Pulmonary artery endothelial cell (primary cell): ENCODE data around the gene DESI1. TPM values are rescaled to one million over a fixed set of nuclear protein-coding genes. Genes with fewer than 3 reads are reported as not detected.
A peak's percentile ranks its signal among the peaks of the same experiment; 100 is the strongest.
"Not testable (repeated sequence)": the region's sequence is repeated elsewhere in the genome, so short reads cannot be mapped to it uniquely, and the experiment has no call there.

Source experiments
- DNase-seq: peaks from one replicate; pipeline ENCODE4 v3.0.0-alpha.2; 2011; ENCODE audit warnings: low read depth, low spot score
- total RNA-seq: library from RNA; depleted of rRNA; stranded (reverse); fragments of >200 nt; gene quantifications from 2 replicates; pipeline ENCODE4 v1.2.3, GENCODE V29; 2014

The DESI1 gene
- total RNA-seq, 1 donor from 2014 or later: 18.6 TPM

DNA sequence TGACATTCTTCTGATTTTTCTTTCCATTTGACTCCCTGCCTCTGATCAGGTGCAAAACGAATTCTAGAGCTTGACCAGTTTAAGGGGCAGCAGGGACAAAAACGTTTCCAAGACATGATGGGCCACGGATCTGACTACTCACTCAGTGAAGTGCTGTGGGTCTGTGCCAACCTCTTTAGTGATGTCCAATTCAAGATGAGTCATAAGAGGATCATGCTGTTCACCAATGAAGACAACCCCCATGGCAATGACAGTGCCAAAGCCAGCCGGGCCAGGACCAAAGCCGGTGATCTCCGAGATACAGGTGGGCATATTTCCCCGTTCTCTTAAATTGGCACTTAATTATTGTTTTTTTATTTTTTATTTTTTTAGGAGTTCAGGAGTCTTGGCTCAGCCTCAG, 15.6 kb upstream of the DESI1 start:
- DNase-seq: no peak

DNA sequence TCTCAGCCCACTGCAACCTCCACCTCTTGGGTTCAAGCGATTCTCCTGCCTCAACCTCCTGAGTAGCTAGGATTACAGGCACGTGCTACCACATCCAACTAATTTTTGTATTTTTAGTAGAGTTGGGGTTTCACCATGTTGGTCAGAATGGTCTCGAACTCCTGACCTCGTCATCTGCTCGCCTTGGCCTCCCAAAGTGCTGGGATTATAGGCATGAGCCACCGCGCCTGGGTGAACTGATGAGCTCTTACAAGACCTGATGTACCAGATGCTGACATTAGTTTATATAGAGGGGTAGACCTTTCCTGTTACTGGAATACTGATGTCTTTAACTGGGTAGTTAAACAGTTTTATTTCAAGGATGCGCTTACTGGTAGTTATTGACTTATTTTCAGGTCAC, 13.8 kb upstream of the DESI1 start:
- DNase-seq: not testable (repeated sequence)

DNA sequence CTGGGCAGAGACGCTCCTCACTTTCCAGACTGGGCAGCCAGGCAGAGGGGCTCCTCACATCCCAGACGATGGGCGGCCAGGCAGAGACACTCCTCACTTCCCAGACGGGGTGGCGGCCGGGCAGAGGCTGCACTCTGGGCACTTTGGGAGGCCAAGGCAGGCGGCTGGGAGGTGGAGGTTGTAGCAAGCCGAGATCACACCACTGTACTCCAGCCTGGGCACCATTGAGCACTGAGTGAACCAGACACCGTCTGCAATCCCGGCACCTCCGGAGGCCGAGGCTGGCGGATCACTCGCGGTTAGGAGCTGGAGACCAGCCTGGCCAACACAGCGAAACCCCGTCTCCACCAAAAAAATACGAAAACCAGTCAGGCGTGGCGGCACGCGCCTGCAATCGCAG, 10.8 kb upstream of the DESI1 start:
- DNase-seq: not testable (repeated sequence)

DNA sequence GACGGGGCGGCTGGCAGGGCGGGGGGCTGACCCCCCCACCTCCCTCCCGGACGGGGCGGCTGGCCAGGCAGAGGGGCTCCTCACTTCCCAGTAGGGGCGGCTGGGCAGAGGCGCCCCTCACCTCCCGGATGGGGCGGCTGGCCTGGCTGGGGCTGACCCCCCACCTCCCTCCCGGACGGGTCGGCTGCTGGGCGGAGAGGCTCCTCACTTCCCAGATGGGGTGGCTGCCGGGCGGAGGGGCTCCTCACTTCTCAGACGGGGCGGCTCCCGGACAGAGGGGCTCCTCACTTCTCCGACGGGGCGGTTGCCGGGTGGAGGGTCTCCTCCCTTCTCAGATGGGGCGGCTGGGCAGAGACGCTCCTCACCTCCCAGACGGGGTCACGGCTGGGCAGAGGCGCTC, 10.3 kb upstream of the DESI1 start:
- DNase-seq: not testable (repeated sequence)

DNA sequence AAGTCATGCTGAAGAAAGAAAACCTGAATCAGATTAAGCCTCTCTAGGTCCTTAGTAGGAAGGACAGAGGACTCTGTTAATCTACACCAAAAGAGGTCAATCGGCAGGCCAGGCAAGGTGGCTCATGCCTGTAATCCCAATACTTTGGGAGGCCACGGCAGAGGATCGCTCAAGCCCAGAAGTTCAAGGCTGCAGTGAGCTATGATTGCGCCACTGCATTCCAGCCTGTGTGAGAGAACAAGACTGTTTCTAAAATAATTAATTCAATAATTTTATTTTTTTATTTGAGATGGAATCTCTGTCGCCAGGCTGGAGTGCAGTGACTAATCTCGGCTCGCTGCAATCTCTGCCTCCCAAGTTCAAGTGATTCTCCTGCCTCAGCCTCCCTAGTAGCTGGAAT, 4.7 kb upstream of the DESI1 start:
- no peak for DNase-seq

DNA sequence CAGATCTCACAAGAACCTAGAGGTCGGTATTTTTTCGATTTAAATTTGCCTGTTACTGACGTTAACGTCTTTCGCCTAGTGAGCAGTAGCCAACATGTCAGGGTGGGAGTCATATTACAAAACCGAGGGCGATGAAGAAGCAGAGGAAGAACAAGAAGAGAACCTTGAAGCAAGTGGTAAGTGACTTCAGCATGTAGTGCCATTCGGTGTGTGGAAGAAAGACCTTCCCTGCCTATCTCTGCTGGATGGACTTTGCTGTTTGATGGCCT, 1.0 kb upstream of the DESI1 start:
- DNase-seq: no peak

DNA sequence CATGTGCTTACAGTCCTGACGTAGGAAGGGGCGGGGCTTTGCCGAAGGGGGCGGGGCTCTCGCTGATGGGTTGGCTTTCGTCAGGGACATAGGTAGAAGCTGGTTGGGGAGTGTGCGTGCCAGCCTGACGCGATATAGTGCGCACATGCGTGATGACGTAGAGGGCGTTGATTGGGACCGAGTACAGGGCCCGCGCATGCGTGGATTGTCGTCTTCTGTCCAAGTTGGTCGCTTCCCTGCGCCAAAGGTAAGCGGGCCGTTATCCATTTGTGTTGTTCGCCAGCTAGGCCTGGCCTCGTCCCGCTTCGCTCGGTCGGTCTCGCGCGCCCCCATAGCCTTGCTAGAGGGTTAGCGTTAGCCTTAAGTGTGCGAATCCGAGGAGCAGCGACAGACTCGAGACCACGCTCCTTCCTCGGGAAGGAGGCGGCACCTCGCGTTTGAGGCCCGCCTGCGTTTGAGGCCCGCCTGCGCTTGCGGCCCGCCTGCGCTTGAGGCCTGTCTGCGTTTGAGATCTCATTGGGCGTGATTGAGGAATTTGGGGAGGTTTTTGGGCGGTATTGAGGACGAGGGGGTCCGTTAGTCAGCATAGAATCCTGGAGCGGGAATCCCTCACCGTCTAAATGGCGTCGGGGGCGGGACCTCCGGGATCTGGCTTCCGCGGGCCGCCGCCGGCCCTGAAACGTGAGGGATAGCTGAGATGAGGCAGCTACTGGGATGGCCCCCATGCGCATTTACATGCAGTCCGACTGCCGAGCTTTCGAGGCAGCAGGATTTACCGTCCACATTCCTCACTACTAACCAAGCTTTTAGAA, 462 bp upstream of the DESI1 start, which contains the start of gene XRCC6:
XRCC6 (plus strand) TSS at position 197 of the 812 bp plus-strand sequence. CDS start 710 bp downstream, outside the sequence.
- DNase-seq: peak; percentile 98

DNA sequence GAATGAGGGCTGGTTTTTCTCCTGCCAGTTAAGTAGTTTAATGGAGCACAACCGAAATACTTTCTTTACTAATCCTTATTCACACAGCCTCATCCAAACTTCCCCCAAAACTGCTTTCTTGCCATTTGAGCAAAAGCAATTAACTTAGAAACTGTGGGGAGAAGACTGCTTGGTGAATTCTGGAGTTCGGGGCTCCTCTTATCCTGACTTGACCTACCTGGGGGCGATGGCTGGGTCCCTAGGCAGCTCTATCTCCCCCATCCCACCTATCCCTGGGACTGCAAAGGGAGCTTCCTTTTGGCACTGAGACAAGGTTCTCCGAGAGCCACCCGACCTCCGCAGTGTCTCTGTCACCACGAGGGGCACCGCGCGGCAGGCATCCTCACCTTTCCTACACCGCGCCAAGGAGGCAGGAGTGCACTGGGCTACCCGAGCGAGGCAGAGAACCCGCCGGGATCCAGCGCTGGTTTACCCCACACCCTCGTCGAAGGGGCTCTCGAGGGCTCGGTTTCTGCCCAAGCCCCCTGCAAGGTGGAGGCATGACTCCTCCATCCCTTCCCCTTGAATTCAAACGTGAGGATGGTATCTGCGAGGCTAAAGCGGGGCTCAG, 759 bp downstream of the DESI1 start:
- DNase-seq: no peak

DNA sequence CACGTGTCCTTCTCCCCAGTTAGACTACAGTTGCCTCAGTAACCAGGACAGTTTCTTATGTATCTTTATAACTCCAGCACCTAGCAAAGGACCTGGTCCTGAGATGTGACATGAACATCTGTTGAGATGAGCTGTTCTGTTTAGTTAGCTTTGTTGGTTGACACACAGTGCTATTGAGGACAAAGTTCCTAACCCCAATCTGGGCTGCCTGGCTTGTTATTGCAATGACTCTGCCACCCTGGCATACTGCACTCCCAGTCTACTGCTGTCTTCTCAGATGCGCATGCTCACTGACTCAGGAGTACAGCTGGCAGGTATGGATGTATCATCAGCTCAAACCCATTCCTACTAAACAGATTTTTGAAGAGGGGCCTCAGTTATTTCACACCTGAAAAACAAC, 7.4 kb downstream of the DESI1 start:
- DNase-seq: no peak

DNA sequence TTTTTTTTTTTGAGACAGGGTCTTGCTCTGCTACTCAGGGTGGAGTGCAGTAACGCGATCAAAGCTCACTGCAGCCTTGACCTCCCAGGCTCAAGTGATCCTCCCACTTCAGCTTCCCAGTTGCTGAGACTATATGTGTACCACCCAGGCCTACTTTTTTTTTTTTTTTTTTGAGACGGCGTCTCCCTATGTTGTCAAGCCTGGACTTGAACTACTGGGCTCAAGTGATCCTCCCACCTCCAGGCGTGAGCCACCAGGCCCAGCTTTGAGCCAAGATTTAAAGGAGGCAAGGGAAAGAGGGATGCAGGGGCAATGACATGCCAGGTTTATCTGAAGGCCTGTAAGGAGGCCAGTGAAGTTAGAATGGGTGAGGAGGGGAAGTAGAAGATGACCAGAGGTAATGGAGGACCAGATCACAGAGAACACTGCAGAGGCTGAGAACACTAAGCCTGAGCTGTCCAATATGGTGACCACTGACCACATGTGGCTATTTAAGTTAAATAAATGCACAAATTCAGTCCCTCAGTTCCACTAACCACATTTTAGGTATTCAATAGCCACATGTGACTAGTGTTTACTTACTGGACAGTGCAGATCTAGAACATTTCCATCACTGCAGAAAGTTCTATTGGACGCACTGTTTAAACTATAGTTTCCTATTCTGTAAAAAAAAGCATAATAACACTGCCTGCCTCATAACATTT, 8.1 kb downstream of the DESI1 start:
- no peak for DNase-seq

DNA sequence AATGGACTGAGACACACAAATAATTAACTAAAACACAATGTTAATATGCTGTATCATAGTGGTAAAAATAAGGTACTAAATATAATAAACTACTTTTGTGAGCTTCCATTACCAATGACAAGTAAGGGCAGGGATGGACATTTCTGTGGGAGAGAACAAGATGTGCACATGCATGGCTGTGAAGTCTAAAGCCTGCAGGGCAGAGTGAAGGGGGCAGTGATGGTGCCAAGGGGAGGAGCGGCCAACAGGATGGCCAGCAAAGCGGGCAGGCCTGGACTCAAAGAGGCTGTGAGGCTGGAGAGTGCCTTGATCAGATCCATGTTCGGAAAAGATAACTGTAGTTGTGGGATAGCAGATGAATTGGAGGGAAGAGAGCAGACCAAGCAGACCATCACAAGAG, 12.5 kb downstream of the DESI1 start:
- no peak for DNase-seq

DNA sequence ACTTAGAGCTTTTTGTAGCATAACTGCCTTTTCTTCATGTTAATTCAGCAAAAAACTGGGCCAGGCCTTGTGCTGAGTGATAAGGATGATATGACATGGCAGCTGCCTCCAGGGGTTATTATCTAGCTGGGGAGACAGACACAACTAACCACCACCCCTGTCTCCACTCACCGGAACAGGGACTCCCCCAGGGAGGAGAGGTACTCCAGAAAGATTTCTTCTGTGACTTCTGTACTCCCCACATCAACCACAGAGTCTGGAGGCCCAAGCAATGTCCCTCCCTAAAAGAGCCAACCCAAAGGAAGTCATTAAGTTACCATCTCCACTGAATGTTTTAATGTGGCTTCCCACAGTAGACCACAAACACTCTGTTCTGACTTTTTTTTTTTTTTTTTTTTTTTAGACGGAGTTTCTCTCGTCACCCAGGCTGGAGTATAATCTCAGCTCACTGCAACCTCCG, 16.9 kb downstream of the DESI1 start:
- no peak for DNase-seq

DNA sequence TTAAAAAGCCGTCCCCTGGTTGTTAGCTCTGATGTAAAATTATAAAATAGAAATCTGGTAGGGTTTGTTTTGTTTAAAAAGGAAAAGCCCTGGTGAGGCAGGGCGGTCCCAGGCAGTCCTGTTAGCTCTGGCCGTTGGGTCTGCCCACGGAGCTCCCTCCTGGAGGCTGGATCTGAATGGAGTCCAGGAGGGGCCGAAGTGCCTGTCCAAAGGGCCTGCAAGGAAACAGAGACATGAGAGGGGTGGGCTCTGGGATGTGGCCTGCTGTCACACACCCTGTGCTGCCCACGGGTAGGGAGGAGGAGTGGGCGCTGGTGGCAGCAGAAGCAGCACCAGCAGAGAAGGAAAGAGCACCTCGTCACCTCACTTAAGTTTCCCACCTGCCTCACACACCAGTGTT, 19.9 kb downstream of the DESI1 start:
- no peak for DNase-seq

DNA sequence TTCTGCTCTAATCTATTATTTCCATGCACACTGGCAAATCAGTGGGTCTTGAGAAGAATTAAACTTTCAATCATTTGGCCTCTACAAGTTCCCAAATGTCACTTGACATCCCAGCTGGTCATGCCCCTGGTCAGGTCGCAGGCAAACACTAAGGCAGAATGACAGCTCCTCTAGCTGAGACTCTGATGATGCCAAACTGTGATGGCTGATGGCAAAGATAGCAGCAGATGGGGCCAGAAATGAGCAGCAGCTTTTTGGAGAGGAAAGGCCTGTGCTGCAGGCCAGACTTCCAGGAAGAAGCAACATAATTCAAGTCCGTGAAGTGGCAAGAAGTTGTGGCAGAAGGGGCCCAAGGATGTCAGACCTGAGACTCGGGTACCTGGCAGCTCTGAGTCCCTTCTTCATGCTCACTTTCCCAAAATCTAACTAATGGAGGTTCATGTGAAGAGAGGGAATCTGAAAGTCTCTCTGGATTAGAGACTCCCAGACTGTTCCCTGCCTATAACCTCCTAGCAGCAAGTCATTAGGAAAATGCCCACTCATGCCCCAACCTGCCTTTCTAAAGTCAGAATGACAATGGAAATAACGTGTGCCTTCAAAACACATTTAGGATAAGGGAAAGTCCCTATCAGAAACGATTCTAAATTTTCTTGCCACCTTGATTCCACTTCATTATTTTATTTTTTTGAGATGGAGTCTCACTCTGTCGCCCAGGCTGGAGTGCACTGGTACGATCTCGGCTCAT, 21.8 kb downstream of the DESI1 start:
- DNase-seq: no peak

DNA sequence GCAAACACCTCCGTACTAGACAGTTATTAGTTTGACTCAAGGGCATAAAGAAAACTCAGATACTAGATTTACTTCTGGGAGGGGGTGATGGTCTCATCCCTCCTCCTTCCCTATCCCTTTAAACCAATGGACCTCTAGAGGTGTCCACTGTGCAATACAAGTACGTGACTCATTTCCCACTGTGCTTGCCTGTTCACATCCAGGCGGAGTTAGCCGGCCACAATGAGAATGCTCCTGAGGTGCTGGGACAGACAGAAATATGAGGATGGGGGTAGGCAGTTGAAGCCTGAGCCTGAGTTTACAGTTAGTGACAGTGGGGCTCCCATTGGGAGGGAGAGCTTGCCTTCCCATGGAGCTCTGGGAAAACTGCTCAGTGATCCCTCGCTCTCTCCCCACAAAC, 22.8 kb downstream of the DESI1 start:
- DNase-seq: no peak

DNA sequence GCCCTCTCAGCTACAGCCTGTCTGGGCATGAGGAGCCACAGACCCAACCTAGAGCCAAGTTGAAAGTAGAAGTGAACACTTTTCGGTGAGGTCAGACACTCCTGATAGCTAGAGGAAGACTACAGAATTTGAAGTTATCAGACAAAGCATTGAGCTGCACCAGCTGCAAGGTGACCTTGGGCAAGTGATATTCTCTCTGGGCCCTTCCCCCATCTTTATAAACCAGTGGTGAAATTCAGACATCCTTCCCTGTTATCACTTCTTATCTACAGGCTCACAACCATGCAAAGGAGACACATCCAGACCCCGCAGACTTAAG, 23.2 kb downstream of the DESI1 start:
- DNase-seq: no peak

DNA sequence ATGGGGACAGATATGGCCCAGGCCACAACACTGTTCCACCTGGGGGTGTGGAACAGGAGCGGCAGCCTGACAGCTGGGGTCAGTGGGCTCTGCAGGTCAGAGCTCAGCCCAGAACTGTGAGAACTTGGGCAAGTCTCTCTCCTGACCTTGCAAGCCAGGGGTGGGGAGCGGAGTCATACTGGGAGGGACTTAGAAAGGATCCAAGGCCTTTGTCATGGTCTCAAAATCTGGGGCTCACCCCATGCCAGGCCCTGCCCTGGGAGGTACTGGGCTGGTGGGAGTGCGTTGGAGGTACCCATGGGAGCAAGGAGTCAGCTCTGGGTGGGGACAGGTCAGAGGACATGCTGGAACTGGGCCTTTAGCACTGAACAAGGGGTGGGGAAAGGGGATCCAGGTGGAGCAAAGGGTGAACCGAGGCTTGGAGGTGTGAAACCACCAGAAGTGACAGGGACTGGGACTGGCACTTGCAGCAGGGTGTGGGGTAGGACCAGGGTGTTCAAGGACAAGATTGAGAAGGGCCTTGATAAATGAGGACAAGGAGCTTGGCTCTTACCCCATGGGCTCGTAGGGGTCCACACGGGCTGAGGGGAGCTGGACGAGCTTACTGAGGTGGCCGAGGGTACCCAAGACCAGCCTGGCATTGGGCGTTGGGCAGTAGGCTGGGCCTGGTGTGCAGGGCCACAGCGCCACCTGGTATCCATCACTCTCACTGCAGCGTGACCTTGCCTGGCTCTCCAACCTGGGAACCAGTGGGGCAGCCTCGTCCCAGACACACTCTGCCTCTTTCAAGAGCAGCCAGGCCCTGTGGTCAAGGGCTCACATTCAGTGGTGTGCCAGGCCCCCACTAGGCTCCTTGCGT, 23.8 kb downstream of the DESI1 start:
- no peak for DNase-seq

DNA sequence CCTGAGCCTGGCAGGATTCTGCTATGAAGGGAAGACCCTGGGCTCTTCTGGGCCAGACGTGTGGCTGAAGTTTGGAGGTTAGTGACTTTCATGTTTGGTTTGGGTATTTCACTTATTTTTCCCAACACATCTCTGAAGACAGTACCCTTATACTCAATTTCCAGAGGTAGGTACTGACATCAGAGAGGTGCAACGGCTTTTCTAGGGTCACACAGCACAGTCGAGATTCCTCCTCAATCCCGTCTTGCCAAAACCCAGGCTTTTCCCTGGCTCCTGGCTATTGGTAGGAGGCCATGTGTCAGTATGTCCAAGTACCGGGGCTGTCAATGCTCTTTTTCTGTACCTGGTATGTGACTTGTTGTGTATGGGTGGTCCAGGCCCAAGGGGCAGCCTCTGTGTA, 25.1 kb downstream of the DESI1 start:
- DNase-seq: no peak

DNA sequence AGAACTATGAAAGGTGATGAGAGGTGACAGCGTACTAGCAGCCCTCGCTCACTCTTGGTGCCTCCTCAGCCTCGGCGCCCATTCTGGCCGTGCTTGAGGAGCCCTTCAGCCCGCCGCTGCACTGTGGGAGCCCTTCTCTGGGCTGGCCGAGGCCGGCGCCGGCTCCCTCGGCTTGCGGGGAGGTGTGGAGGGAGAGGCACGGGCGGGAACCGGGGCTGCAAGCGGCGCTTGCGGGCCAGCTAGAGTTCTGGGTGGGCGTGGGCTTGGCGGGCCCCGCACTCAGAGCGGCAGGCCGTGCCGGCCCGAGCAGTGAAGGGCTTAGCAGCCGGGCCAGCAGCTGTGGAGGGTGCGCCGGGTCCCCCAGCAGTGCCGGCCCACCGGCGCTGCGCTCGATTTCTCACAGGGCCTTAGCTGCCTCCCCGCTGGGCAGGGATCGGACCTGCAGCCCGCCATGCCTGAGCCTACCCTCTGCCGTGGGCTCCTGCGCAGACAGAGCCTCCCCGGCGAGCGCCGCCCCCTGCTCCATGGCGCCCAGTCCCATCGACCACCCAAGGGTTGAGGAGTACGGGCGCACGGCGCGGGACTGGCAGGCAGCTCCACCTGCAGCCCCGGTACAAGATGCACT, 27.4 kb downstream of the DESI1 start:
- DNase-seq: not testable (repeated sequence)

DNA sequence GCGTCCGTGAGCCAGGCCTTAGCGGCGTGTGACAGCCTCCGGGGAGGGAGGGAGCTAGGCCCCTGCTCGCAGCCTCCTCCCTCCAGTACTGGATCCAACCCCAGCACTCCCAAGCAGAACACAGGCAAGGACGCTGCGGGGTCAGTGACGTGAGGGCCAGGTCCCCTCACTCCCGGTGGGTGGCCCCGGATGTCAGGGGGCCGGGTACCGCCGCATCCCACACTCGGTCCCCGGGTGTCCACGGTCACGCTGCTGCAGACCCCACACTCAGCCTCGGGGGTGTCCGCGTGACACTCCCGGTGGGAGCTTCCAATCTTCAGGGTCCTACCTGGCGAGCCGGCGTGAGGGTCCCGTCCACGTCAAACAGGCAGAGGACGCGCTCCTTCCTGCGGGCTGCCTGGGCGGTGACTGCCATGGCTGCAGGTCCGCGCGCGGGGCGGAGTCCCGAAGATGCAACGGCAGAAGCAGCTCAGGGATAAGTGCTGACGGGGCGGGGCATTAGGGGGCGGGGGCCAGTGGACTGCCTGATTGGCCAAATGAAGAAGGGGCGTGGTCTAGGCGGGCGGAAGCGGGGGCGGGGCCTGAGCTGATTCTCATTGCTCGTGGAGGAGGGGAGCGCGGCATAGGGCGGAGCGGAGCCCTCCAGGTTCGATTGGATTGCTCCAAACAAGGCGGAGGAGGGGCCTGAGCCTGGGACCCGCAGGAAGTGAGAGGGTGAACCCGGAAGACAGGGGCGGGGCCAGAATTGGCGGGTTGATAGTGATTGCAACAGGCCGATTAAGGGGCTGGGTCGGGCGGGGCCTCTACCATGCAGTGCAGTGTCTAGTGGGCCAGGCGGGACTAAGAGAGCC, 31.2 kb downstream of the DESI1 start, which contains the start of gene PMM1:
PMM1 (minus strand) TSS at position 450 of the 851 bp plus-strand sequence; CDS start at position 415, 35 bp downstream.
- peak; percentile 97 for DNase-seq
